Activated naive CD8-positive, alpha-beta T cell treated with anti-CD3 and anti-CD28 coated beads, Interleukin-2, amount 50 U/mL, for 16 hours (primary cell): ENCODE data around the gene CTNNA3.
"Not testable (repeated sequence)": the region's sequence is repeated elsewhere in the genome, so short reads cannot be mapped to it uniquely, and the experiment has no call there.

ENCODE experiments used
- DNase-seq: peaks from one replicate; pipeline ENCODE4 v3.0.0-alpha.2; 2020; ENCODE audit warnings: low read depth, low spot score

CTNNA3 gene

GRCh38 chr10:67506757-67507091 is 189.3 kb downstream of the CTNNA3 start:
- no peak for DNase-seq

DNA sequence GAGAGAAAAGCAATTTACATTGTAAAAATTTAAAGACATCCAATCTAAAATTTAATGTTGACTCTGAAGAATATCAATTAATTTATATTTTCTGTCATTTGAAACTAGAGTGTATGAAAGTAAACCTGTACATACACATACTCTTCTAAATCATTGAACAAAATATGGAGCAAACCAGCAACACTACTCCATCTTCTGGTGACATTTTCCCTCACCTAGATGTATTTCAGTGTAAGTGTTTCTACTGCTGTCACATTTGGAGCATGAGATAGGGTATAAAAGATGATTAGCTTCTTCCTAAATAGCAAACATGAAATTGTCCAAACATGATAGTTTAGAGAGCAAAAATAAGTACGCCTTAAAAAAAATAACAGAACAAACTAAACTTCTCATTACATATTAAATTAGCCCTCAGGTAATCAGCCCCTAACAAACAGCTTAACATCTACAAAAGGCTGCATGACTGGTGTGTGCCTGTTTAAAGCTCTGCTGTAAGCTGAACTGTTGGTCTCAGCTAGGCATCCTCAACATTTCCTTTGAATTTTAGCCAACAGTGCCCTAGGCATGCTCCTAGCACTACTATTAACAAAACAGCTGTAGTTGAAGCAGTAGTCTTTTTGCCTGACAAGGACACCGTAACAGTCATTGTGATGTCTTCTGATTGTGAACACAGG is 189.8 kb downstream of the CTNNA3 start:
- no peak for DNase-seq

DNA sequence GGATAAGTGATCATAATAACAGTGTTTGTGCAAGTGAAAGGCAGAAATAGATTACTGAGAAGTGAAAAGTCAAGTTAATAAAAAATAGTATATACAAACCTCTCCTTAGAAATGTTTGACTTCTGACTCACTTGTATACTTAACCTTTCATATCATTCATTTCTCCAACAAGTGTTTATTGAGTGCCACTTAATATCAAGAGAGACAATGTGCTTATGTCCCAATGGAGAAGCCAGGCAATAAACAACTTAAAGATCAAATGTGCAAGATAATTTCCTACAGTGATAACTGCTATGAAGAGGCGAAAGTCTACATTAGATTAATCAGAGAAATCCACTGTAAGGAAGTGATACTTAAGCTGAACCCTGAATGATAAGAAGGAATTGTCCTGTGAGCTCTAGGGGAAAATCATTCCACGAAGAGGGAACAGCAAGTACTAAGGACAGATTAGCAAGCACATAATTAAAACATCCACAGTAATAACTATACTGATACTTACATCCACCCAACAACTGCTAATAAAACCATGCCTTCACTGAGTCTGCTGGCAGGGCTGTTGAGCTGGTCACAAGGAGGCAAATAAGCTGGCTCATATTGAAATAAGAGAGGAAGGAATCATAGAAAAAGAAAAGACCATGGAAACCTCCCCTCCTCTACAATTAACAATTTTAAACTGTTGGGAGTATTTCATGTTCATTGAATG is 203.5 kb downstream of the CTNNA3 start:
- DNase-seq, result no peak

- no peak for DNase-seq
Measured at GRCh38 chr10:67487906-67488619, 207.9 kb downstream of the CTNNA3 start.

GRCh38 chr10:67487199-67487598 is 208.8 kb downstream of the CTNNA3 start:
- no peak for DNase-seq

- DNase-seq, result no peak
Measured at GRCh38 chr10:67477868-67478267, 218.1 kb downstream of the CTNNA3 start.

DNA sequence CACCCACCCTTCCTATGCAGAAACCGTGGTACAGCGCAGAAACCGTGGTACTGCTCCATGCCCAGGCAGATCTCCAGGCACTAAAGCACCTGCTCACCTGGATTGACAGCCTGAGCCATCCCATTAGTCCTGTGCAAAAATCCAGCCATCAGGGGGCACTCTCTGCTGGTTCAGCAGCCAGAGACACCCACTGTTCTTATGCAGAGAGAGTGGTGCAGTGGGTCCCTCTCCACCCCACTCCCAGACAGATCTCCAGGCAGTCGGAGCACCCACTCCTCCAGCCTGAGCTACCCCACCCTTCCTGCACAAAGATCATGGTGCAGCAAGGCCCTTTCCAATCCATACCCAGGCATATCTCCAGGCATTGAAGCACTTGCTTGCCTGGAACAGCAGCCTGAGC is 219.8 kb downstream of the CTNNA3 start:
- DNase-seq, result no peak

GRCh38 chr10:67473850-67474633 is 222.0 kb downstream of the CTNNA3 start:
- no peak for DNase-seq

DNA sequence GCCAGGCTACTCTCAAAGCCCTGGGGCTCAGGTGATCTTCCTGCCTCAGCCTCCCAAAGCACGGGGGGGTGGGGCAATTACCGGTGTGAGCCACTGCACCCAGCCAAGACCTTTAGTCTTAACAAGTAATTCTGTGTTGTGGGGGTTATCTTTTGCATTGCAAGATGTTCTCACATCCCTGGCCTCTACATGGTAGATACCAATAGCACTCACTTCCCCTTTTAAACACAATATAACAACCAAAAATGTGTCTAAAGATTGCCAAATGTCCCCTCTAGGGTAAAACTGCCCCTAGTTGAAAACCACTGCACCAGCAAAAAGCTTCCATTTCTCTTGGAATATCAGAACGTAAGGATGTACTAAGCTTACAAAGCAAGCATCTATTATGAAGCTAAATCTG is 225.0 kb downstream of the CTNNA3 start:
- DNase-seq, result no peak

DNA sequence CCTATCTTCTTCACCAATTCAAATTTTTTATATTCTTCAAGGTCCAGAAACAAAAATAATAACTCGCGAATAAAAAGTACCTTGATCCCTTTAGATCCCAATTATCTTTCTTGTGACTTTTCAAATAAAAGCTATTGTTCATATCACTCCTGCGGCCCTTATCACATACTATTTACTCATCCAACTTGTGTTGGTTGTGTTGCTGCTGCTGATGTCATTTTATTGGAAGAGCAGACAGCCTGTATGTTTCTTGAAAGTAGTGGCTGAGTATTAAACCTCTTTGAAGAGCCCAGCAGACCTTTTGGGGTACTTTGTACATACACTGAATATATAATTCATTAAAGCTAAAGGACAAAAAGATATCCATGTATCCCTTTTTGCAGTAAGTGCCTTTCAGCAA is 231.7 kb downstream of the CTNNA3 start:
- DNase-seq, result no peak

DNA sequence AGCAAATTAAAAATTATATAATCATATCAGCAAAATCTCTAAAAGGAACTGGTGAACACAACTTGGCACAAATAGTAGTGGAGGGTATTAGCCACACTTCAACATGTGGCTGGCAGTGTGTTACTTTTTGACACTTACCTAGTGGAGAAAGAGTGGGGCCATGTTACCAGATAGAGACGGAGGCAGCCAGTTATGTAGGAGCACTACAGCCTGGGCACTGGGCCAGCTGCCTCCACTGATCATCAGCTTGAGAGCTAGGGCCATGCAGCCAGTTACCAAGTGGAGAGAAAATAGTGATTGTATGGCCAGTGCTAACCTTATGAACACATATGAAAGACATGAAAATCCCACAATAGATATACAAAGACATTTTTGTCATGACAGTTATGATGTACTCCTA is 243.1 kb downstream of the CTNNA3 start:
- DNase-seq, result no peak

GRCh38 chr10:67438605-67439304 is 257.2 kb downstream of the CTNNA3 start:
- no peak for DNase-seq

- DNase-seq, result no peak
Measured at GRCh38 chr10:67433276-67433675, 262.7 kb downstream of the CTNNA3 start.

GRCh38 chr10:67402620-67403019 is 293.4 kb downstream of the CTNNA3 start:
- no peak for DNase-seq

DNA sequence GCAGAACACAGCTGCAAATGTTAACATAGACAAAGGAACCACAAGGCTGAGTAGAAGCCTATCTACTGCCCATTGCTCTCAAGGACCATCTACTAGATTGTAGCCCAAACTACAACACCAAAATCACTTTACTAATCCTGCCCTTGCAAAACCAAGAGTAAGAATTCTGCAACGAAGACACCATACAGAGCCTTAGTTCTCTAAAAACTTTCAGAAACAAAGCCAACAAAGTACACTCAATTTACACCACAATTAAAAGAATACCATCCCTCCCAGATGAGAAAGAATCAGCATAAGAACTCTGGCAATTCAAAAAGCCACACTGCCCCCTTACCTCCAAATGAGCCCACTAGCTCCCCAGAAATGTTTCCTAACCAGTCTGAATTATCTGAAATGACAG is 294.3 kb downstream of the CTNNA3 start:
- no peak for DNase-seq

DNA sequence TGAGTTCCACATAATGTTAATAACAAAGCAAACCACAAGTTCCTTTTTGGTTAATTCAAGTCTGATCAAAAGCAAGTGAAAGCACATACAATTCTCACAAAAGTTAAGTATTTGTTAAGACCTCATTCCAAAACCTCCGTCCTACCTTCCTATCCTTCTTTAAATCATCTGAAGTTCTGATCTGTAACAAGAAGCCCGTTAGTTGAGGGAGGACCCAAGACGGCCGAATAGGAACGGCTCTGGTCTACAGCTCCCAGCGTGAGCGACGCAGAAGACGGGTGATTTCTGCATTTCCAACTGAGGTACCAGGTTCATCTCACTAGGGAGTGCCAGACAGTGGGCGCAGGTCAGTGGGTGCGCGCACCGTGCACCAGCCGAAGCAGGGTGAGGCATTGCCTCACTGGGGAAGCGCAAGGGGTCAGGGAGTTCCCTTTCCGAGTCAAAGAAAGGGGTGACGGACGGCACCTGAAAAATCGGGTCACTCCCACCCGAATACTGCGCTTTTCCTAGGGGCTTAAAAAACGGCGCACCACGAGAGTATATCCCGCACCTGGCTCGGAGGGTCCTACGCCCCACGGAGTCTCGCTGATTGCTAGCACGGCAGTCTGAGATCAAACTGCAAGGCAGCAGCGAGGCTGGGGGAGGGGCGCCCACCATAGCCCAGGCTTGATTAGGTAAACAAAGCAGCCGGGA is 309.0 kb downstream of the CTNNA3 start:
- DNase-seq, result not testable (repeated sequence)

GRCh38 chr10:67386260-67386659 is 309.7 kb downstream of the CTNNA3 start:
- no peak for DNase-seq

GRCh38 chr10:67385566-67385965 is 310.4 kb downstream of the CTNNA3 start:
- DNase-seq, result no peak

- no peak for DNase-seq
Measured at GRCh38 chr10:67385089-67385488, 310.9 kb downstream of the CTNNA3 start.

DNA sequence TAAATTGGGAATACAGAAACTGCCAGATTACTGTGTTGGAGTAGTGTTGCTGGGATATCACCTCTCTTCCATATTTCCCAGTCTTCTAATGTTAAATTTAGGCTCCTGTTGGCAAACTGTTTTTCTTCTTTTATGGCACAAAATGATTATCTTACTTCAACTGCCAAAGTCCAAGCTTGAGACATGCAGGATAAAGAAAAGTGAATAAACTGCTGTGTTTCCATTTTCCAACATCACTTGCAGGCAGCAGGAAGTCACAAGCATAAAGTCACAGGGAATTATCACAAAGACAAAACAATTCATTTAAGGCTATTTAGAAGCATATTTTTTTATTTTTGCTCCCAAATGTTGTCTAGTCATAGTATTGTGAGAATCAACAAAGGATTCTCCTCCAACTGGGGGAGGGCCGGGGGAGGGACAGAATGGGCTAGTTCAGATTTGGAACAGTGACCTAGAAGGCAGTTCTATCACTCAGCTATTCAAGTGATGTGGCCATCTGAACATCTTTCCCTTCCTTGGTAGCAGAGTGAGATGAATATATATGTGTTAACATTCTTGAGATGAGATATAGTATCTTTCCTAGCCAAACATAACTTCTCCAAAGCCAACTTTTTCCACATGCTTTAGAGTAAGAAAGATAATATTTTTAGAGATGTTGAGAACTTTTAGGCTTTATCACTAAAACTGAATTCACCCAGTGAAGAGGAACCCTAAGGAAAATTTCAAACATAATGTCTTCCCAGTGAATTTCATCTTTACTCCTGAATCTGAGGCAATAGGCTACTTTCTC is 364.7 kb downstream of the CTNNA3 start:
- DNase-seq, result no peak
